Suprapubic skin (tissue), 4 donors: ENCODE measurements around the gene RNLS.

Experiments used
- POLR2A ChIP-seq, 2 donors: fragments of 450-650 bp; IDR thresholded peaks; one replicate each; pipeline ENCODE4 v1.6.1; 2017; ENCODE audit warnings: antibody characterized with exemption in 2 of 2, mild to moderate bottlenecking in 2 of 2, moderate library complexity in 2 of 2
- POLR2AphosphoS5 ChIP-seq, 3 donors: sonication (generic); formaldehyde crosslinking; IDR thresholded peaks; one replicate each; pipeline ENCODE4 v1.6.1; 2017; ENCODE audit warnings: antibody characterized with exemption in 3 of 3
- TF ChIP-seq, protein P1 (sequence below), 2 donors: fragments of 200-600 bp in 1 of 2; fragments of 450-650 bp in 1 of 2; sonication (generic) in 1 of 2; IDR thresholded peaks; one replicate each; pipeline ENCODE4 v1.5.1; 2016 to 2019; ENCODE audit warnings: antibody characterized with exemption in 2 of 2, mild to moderate bottlenecking in 1 of 2, moderate library complexity in 1 of 2

DNA sequence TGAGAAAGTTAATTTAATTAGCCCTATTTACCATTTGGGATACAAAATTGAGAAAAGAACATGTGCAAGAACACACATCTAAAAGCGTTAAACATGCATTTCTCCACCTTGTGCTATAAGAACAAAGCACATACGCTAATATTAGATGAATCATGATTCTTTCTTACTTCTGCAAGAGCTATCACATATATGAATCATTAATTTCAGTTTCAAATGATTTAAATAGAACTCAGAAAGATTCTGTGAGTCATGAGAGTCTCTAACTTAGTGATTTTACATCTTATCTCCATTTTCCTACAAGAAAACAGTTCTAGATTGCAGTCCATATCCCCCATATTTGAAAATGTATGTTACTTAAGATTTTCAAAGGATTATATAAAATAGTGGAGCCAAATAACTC is 173.9 kb downstream of the RNLS start:
- TF ChIP-seq POLR2AphosphoS5 (IDR thresholded peaks at IDR 0.05): no peak
- TF ChIP-seq, protein P1, sequence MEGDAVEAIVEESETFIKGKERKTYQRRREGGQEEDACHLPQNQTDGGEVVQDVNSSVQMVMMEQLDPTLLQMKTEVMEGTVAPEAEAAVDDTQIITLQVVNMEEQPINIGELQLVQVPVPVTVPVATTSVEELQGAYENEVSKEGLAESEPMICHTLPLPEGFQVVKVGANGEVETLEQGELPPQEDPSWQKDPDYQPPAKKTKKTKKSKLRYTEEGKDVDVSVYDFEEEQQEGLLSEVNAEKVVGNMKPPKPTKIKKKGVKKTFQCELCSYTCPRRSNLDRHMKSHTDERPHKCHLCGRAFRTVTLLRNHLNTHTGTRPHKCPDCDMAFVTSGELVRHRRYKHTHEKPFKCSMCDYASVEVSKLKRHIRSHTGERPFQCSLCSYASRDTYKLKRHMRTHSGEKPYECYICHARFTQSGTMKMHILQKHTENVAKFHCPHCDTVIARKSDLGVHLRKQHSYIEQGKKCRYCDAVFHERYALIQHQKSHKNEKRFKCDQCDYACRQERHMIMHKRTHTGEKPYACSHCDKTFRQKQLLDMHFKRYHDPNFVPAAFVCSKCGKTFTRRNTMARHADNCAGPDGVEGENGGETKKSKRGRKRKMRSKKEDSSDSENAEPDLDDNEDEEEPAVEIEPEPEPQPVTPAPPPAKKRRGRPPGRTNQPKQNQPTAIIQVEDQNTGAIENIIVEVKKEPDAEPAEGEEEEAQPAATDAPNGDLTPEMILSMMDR (IDR thresholded peaks at IDR 0.05): no peak
- no peak for TF ChIP-seq POLR2A (IDR thresholded peaks at IDR 0.05)
